Skin of body (tissue), 3 donors: ENCODE measurements around the gene PHF20. TPM values are rescaled to one million over a fixed set of nuclear protein-coding genes. Genes with fewer than 3 reads are reported as not detected.
"Not testable (repeated sequence)": the region's sequence is repeated elsewhere in the genome, so short reads cannot be mapped to it uniquely, and the experiment has no call there.

ENCODE experiments used
- DNase-seq: peaks from one replicate; lab custom pipeline; 2025; lab: John Stamatoyannopoulos, UW
- small RNA-seq: library from RNA; depleted of rRNA; stranded (forward); fragments of <200 nt; gene quantifications from one replicate; pipeline ENCODE3, GENCODE V24; 2014; ENCODE audit warnings: low replicate concordance
- total RNA-seq: library from RNA; depleted of rRNA; stranded (reverse); fragments of >200 nt; gene quantifications from one replicate; pipeline ENCODE4 v1.2.3, GENCODE V29; 2014

The PHF20 gene
- total RNA-seq, 1 donor from 2014 or later: 25.4 TPM

DNA sequence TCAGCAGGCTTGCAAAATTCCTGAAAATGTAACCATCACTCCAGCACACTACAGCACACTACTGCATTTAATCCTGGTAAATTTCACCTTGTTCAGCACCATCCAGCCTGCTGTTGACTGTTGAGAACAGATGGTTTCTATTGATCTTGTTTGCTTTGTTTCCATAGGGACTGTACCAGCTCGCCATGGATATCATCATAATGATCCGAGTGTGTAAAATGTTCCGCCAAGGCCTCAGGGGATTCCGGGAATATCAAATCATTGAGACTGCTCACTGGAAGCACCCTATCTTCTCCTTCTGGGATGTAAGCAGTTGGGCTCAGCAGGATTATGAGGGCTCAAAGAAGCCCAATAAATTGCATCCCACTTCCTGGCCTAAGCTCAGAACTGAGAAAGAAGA lies 200.6 kb downstream of the PHF20 start:
- DNase-seq: no peak

GRCh38 chr20:35974256-35974655 lies 202.4 kb downstream of the PHF20 start:
- no peak for DNase-seq

DNA sequence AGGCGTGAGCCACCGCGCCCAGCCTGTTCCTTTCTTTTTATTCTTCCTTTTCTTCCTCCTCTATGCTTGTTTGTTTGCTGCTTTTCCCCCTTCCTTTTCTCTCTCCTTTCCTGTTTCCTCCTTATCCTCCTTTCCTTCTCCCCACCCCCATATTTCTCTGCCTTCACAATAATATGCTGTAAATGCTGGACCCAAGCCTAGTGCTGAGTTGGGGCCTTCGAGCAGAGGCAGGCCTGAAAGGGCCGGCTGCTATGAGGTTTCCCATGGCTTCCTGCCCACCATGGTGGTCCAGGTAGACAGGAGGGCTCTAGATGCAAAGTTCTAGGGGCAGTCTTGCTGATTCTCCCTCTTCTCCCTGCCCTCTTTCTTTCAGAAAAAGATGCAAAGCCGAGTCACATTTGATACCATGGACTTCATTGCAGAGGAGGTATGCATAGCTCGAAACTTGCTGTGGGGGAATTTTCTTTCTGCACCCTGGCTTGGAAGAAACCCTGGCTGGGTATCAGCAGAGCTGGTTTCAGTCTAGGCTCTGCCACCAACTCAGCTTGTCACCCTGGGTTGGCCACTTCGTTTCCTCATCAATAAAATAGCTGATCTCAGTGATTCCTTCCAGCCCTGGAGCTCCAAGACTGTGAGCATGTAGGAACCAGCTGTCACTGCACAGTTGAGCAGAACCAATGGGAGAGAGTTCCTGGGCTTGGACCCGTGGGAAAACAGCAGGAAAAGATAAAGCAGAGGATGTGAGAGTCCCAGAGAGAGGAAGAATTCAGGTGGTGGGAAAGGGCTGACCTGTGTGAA lies 204.0 kb downstream of the PHF20 start:
- DNase-seq: no peak

GRCh38 chr20:35978041-35978513 lies 206.3 kb downstream of the PHF20 start:
- no peak for DNase-seq

GRCh38 chr20:35979544-35979943 lies 207.7 kb downstream of the PHF20 start:
- DNase-seq: no peak

- no peak for DNase-seq
These were observed 210.2 kb downstream of the PHF20 start for GRCh38 chr20:35981969-35982368.

GRCh38 chr20:35984382-35984781 lies 212.6 kb downstream of the PHF20 start:
- no peak for DNase-seq

- no peak for DNase-seq
These were observed 214.0 kb downstream of the PHF20 start for GRCh38 chr20:35985806-35986205.

DNA sequence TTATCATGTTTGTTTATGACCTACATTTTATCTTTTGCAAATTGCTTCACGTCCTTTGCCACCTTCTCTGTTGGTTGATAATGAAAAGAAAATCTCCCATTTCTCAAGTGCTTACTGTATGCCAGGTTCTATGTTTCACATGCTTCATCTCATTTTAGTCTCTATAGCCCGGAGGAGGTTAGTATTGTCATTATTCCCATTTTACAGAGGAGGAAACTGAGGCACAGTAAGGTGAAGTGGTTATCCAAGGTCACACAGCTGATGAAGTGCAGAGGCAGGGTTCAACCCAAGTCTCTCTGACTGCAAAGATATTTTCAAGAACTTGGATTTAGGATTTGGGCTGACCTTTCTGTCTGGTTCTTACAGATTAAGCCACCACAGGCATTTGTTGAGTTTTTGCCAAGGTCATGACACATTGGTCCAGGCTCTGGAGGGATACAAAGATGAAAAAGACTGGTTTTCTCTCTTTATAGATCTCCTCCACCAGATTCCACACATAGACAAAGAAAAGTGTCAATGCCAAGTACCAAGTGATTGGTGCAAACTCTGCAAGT lies 217.2 kb downstream of the PHF20 start:
- no peak for DNase-seq

DNA sequence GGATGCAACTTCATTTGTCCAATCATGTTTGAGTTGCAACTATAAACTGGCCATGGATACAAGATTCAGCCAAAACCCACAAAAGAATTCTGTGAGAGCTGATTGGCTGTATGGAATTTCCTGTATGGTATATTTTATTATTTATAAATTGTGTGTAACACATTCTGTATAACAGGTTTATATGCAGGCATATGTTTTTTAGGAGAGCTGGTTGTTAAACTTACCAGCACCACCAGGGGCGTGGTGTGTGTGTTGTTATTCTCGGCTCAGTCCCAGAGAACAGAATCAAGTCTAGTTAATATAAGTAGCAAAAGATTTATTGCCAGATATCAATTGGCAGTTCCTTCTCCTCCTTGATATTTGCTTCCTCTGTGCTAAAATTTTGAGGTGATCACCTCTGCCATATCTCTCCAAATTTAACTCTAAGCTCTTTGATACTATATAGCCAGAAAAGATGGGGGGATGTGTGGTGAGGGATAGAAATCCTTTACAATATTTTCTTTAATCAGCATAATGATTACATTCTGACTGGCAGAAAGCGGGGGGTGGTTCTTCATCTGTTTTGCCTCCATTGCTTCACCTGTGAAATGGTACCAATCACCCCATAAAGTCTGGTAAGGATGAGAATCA lies 219.4 kb downstream of the PHF20 start:
- DNase-seq: no peak

DNA sequence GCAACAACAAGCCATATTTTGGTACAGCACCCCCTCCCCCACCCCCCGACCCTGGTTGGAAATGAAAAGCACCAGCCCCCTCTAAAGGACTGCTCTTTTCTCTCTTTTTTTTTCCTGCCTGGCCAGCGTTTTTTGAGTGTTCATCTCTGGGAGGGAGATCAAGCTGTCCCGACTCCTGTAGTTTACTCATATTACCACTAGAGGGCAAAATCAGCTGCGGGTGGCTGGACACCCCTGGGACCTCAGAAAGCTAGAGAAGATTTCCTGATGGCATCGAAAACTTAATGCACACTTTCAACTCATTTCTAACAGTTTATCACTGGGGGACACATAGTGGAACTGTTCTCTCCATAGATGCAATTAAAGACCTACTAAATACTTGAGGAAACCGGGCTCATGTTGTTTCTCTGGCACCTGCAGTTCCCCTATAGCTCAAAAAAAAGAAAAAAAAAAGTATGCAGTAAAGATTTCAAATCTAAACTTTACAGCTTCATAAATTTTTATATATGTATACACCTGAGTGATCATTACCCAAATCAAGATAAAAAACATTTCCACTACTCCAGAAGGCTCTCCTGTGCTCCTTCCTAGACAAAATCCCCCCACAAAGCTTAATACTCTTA lies 221.0 kb downstream of the PHF20 start:
- peak; percentile 67 for DNase-seq

DNA sequence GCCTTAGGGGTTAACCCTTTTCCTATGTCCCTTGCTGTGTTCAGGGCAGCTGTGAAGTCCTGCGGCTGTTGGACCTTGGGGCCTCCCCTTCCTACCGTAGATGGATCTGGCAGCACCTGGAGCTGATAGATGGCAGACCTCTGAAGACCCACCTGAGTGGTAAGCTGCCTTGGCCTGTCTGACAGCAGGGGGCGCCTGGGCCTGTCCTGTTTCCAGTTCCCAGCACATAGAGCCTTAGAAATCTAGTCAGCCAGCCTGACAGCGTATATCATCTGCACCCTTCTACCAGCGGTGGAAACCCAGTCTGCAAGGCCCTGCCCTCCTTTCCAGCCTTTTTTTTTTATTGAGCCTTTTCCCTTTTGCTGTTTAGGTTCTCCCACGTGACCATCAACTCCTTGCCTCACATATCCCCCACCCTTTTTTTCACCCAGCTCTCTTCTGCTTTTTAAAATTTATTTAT lies 223.2 kb downstream of the PHF20 start:
- peak; percentile 53 for DNase-seq

GRCh38 chr20:35996492-35996891 lies 224.7 kb downstream of the PHF20 start:
- DNase-seq: not testable (repeated sequence)

Small RNAs within 50 kb of the gene (small RNA-seq; reads per million reads assigned to genes)
- gene COX7BP2 (not detected), gene HIGD1AP16 (not detected), gene RF00019 (not detected), gene RF00026 (not detected), gene RNU4-40P (not detected), gene RNU6-937P (not detected)

Other genes with a start within 250 kb of the PHF20 start
- gene C20orf173, start 242.4 kb upstream of the PHF20 start, total RNA-seq: not detected
- 164 TPM for gene ERGIC3, start 229.9 kb upstream of the PHF20 start, total RNA-seq
- not detected for gene SPAG4, start 156.2 kb upstream of the PHF20 start, total RNA-seq
- gene CPNE1, start 107.1 kb upstream of the PHF20 start, total RNA-seq: 81.2 TPM
- gene RBM12, start 107.1 kb upstream of the PHF20 start, total RNA-seq: 39.2 TPM
- 18.9 TPM for gene NFS1, start 72.7 kb upstream of the PHF20 start, total RNA-seq
- 102 TPM for gene ROMO1, start 72.6 kb upstream of the PHF20 start, total RNA-seq
- 429 TPM for gene RBM39, start 29.8 kb upstream of the PHF20 start, total RNA-seq
- 19.4 TPM for gene SCAND1, start 182.5 kb downstream of the PHF20 start, total RNA-seq
- 2.7 TPM for gene CNBD2, start 196.6 kb downstream of the PHF20 start, total RNA-seq